ENCODE results near the gene NOS1AP.

NOS1AP gene

GRCh38 chr1:162224267-162224666, 154.8 kb downstream of the NOS1AP start:
- DNase-seq, result no peak

- no peak for DNase-seq
Measured at GRCh38 chr1:162228586-162228985, 159.1 kb downstream of the NOS1AP start.

GRCh38 chr1:162229549-162229948, 160.1 kb downstream of the NOS1AP start:
- DNase-seq, result no peak

- DNase-seq, result no peak
Measured at GRCh38 chr1:162230096-162230495, 160.6 kb downstream of the NOS1AP start.

GRCh38 chr1:162230517-162230916, 161.0 kb downstream of the NOS1AP start:
- no peak for DNase-seq

GRCh38 chr1:162232034-162232711, 162.7 kb downstream of the NOS1AP start:
- no peak for DNase-seq

- no peak for DNase-seq
Measured at GRCh38 chr1:162233066-162233465, 163.6 kb downstream of the NOS1AP start.

GRCh38 chr1:162233937-162234336, 164.4 kb downstream of the NOS1AP start:
- no peak for DNase-seq

GRCh38 chr1:162234571-162234970, 165.1 kb downstream of the NOS1AP start:
- no peak for DNase-seq

- no peak for DNase-seq
Measured at GRCh38 chr1:162235241-162235800, 165.8 kb downstream of the NOS1AP start.

GRCh38 chr1:162236201-162236600, 166.7 kb downstream of the NOS1AP start:
- no peak for DNase-seq

GRCh38 chr1:162236618-162237017, 167.1 kb downstream of the NOS1AP start:
- no peak for DNase-seq

GRCh38 chr1:162240577-162240976, 171.1 kb downstream of the NOS1AP start:
- DNase-seq, result no peak

GRCh38 chr1:162242804-162243203, 173.3 kb downstream of the NOS1AP start:
- no peak for DNase-seq

- no peak for DNase-seq
Measured at GRCh38 chr1:162248854-162249535, 179.5 kb downstream of the NOS1AP start.

GRCh38 chr1:162250004-162250730, 180.7 kb downstream of the NOS1AP start:
- DNase-seq, result no peak

- no peak for DNase-seq
Measured at GRCh38 chr1:162251102-162251501, 181.6 kb downstream of the NOS1AP start.

GRCh38 chr1:162252214-162252613, 182.7 kb downstream of the NOS1AP start:
- DNase-seq, result no peak

GRCh38 chr1:162253790-162254189, 184.3 kb downstream of the NOS1AP start:
- no peak for DNase-seq

GRCh38 chr1:162256287-162256686, 186.8 kb downstream of the NOS1AP start:
- DNase-seq, result no peak

GRCh38 chr1:162258394-162258793, 188.9 kb downstream of the NOS1AP start:
- no peak for DNase-seq

- no peak for DNase-seq
Measured at GRCh38 chr1:162259894-162260455, 190.5 kb downstream of the NOS1AP start.

GRCh38 chr1:162264108-162264507, 194.6 kb downstream of the NOS1AP start:
- no peak for DNase-seq

Data from NCI-H1048 (cell line).